Hepatocyte (in vitro differentiated cells): ENCODE results near the gene KRTAP19-1.

Experiments
- CTCF ChIP-seq: fragments of 200-600 bp; sonication (generic); IDR thresholded peaks from 2 replicates; pipeline ENCODE4 v1.5.1; 2016; ENCODE audit warnings: antibody characterized with exemption, mild to moderate bottlenecking; ENCODE audit not compliant: poor library complexity
- EZH2 ChIP-seq: fragments of 200-600 bp; sonication (generic); IDR thresholded peaks from 2 replicates; pipeline ENCODE4 v1.6.1; 2016; ENCODE audit warnings: antibody characterized with exemption, mild to moderate bottlenecking, borderline replicate concordance

GRCh38 chr21:30430170-30430655 is 50.0 kb downstream of the KRTAP19-1 start, which contains the start of gene KRTAP13-4:
- TF ChIP-seq CTCF: no peak
- no peak for TF ChIP-seq EZH2
